Measurements from ENCODE around the gene CILP2.

Gene CILP2

DNA sequence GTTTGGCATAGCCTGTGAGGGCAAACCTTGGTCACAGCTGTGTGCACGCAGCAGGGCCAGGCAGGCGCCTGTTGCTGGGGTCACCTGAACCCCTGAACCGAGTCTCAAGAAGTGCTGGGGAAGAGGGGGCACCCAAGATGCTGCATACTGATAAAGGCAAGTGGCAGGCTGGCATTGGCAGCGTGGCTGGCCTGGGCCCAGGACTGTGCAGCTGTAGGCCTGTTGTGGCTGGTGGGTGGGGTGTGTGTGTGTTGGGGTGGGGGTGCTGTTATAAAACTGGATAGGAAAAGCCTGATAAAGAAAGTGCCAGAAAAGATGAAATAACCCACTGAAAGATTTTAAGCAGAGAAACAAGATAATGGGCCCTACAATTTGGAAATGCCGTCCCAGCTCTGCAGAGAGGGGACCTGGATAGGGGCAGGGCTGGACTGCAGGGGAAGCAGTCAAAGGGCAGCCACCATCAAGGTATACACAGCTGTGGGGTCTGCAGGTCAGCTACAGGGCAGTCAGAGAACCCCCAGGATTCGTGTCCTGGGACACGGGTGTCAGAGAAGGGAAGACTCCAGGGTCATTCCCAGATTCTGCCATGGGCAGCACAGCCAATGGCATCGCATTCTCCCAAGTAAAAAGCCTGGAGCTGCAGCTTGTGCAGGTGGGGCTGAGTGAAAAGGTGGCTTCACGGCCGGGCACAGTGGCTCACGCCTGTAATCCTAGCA lies 33.2 kb downstream of the CILP2 start:
- FAIRE-seq = no peak

- no peak for FAIRE-seq
These were observed 37.3 kb downstream of the CILP2 start for GRCh38 chr19:19575411-19575810.

GRCh38 chr19:19578252-19578651 lies 40.2 kb downstream of the CILP2 start:
- no peak for FAIRE-seq

DNA sequence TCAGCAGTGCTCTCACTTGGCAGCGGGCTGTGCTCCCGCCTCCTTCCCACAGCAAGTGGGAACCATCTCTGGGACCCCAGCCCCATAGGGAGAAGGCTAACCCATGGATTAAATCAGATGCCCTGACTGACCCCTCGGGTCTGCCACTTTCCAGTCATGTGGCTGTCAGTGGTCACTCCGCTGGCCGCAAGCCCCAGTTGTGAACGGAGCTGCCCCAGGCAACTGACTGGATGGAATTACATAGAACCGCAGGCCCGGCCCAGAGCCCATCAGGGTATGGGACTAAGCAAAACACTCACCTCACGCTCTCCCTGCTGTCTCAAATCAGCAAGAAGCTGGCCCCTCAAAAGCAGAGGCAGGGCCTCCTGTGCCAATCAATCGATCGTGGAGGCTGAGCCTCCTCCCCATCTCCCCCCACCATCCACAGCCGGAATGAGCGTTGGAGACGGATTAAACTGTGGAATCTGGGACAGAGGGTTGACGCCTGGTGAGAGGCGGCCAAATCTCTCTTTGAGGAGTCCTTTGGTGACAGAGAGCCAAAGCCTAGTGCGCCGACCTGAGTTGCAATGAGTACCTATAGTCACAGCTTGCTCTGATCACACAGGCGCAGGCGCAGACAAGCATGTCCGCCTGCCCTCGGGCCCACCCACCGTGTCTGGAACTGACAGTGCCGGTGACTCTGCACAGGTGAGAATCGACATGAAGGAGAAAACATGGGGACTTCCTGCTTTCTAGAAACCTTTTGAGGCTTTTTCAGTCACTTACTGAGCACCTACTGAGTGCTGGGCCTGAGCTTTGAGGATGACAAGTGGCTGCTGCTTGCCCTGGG lies 41.7 kb downstream of the CILP2 start:
- FAIRE-seq = no peak

DNA sequence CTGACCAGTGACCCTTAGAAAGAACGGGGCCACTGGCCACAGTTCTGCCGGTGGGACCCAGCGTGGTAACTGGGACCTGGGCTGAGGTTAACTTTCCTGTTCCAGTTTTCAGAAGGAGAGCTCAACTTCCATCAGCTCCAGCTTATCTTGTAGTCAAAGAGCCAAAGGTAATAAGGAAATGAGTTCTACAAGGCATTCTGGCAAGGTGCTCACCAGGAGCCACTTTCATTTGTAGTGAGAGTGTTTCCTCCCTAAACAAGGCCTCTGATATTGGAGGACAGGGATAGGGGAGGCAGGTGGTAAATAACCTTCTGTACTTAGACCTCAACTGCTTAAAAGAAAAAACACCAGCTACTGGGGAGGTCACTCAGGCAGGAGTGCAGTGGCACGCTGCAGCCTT lies 42.4 kb downstream of the CILP2 start:
- FAIRE-seq = no peak

DNA sequence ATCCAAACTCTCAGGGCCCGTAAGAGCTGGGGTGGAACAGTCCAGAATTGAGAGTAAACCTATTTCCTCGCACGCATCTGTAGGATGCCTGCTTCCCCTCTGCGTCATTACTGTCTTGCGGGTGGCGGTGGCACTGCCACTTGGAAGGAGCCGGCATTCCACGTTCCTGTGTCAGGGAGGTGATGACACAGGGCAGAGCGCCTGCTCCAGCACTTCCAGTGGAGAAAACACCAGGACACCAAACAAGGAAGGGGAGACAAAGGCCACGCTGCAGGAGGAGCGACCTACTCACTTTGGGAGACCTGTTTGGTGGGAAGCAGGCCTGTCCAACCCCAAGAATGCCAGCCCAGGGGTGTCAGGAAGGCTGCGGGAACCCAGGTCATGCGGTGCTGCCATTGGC lies 43.3 kb downstream of the CILP2 start:
- no peak for FAIRE-seq

- no peak for FAIRE-seq
These were observed 44.4 kb downstream of the CILP2 start for GRCh38 chr19:19582471-19582870.

DNA sequence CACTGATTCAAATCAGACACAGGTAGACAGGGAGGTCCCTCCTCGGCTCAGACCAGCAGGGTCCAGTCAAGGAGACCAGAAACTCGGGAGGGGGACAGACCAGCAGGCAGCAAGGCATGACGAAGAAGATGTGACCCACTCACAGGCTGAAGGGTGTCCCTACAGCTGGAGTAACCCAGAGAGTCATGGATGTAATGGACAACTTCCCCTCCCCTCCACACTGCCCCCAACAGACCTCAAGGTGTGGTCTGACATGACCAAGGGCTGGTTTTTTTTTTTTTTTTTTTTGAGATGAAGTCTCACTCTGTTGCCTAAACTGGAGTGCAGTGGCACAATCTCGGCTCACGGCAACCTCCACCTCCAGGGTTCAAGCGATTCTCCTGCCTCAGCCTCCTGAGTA lies 46.3 kb downstream of the CILP2 start:
- no peak for FAIRE-seq

DNA sequence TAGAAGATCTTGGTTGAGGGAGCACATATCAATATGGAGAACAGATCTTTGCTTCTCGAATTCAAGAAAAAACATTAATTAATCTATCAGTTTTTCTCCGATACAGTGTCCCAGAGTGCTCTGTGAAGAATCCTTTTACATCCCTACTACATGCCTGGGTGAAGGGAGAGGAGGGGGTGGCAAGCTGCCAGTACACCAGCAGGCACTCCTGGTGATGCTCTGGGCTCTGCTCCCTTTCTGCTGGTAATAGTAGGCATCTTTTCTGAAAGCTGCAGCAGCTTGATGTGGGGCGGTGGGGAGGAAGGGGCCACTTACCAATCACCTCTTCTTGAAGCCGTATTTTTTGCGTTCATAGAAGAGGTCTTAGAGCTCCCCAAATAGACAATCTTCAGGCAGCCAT lies 49.7 kb downstream of the CILP2 start:
- no peak for FAIRE-seq

GRCh38 chr19:19588546-19588945 lies 50.5 kb downstream of the CILP2 start:
- FAIRE-seq = no peak

DNA sequence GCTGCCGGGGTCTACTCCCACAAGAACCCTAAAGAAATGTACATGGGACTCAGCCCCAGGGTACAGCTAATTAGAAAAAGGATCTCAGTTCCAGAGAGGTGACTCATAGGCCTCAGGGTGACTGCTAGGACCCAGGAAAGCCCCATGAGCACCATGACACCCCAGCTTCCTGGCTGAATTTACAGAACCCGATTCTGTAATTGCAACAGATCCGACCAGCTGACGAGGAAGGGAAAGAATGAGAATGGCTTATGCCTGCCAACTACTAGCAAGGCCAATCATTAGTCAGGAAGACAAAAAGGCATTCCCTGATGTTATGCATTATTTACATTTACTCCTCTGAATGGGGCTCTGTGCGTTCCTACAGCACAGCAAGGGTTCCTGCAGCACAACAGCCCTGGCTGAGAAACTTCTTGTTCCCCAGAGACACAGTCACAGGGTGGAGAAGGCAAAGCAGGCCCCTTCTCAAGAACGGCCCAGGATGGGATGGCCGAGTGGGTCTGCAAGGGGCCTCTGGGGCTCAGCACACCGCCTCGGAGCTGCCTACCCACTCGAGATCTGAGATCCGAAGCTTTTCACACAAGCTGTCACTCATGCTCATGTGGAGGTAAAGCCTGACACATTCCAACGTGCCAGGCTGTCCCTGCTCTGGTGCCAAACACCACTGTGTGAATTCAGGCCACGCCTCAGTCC lies 53.2 kb downstream of the CILP2 start:
- FAIRE-seq = no peak

GRCh38 chr19:19592690-19593089 lies 54.6 kb downstream of the CILP2 start:
- no peak for FAIRE-seq

DNA sequence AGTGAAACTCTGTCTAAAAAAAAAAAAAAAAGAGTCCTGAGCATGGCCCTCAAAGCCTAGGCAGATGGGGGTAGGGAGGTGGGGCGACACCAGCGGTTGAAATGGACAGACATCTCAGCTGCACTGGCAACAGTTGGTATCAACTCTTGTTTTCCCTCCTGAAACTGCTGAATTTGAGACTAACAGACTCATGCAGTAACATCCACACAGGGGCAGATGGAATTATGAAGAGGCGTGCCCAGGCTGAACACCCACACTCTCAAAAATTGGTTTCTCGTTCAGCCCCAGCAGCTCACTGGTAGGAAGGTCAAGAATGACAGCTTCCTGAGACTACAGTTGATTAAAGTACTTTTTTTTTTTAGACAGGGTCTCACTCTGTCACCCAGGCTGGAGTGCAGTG lies 56.3 kb downstream of the CILP2 start:
- no peak for FAIRE-seq

- FAIRE-seq = no peak
These were observed 57.2 kb downstream of the CILP2 start for GRCh38 chr19:19595171-19595701.
